ENCODE data around the gene ARMCX2. TPM values are rescaled to one million over a fixed set of nuclear protein-coding genes. Genes with fewer than 3 reads are reported as not detected.

ARMCX2 gene
- total RNA-seq, 1 donor = 0.94 TPM

GRCh38 chrX:101642093-101642492, 17.6 kb downstream of the ARMCX2 start:
- Histone ChIP-seq H3K27me3 (ENCODE audit: insufficient read depth, low read length) (no peaks in the 10 kb centered on the region), H3K4me1 (ENCODE audit: insufficient read depth, low read length) (peaks cover 5% of the 10 kb centered on the region), H3K4me3 (ENCODE audit: low read length) (no peak overlapping the region), H3K9me3 (ENCODE audit: low read depth, low read length) (no peaks in the 10 kb centered on the region)

DNA sequence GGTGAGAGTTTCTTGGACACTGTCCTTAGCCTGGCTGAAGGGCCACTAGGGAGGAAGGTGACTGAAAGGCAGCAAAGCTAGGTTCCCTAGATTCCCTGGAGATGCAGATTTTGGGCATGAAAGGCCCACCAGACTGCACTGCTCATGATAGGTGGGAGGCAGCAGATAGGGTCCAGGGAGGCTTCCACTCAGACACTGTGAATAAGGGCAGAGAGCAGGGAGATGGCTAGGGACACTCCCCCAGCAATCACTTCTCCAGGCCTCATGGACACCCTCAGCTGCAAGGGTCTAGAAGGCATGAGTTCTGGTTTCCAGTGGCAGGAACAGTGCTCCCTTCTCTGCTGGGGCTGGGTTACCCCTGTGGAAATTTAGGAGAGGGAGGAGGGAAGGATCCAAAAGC, 20.1 kb downstream of the ARMCX2 start:
- Histone ChIP-seq H3K9me3 (ENCODE audit: low read depth, low read length) (no peaks in the 10 kb centered on the region), H3K27me3 (ENCODE audit: insufficient read depth, low read length) (no peaks in the 10 kb centered on the region)

DNA sequence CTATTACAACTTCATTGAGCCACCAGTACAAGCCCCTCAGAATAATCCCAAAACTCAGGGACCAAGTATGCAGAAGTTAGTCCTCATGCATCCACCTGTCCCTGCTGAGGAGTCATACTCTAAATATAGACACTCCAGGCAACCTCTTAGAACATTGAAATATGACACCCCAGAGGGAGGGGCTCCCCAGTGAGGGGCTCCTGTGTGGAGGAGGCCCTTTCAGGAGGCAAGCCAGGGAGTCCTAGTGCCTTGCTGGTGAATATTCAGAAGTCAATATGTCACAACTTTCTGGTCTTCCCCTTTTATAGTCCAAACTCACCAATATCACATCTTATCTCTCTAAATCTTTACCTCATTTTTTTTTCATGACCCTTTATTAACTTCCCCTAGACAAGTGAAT, 40.3 kb downstream of the ARMCX2 start:
- Histone ChIP-seq H3K27me3 (ENCODE audit: insufficient read depth, low read length) (no peaks in the 10 kb centered on the region), H3K4me1 (ENCODE audit: insufficient read depth, low read length) (peaks cover 23% of the 10 kb centered on the region), H3K4me3 (ENCODE audit: low read length) (no peak overlapping the region), H3K9me3 (ENCODE audit: low read depth, low read length) (no peaks in the 10 kb centered on the region)

More for the DNA sequence above, 20.1 kb downstream of the ARMCX2 start:
- no peak overlapping the region for H3K4me3 ChIP-seq (ENCODE audit: low read length)
- H3K4me1 ChIP-seq (ENCODE audit: insufficient read depth, low read length) = peaks cover 5% of the 10 kb centered on the region

- peak within 1 kb of the TSS; percentile 61 for H3K4me3 ChIP-seq (ENCODE audit: low read length)
- H3K27me3 ChIP-seq (ENCODE audit: insufficient read depth, low read length) = no peaks in the 10 kb centered on the region
- peaks cover 15% of the 10 kb centered on the region for H3K4me1 ChIP-seq (ENCODE audit: insufficient read depth, low read length)
- no peaks in the 10 kb centered on the region for H3K9me3 ChIP-seq (ENCODE audit: low read depth, low read length)
These were observed 42.1 kb downstream of the ARMCX2 start, which contains the start of gene ARMCX6 for GRCh38 chrX:101617211-101618191. TSS of gene ARMCX6 (minus strand) at chrX:101618000. CDS start at chrX:101616620, 1,380 bp downstream.

DNA sequence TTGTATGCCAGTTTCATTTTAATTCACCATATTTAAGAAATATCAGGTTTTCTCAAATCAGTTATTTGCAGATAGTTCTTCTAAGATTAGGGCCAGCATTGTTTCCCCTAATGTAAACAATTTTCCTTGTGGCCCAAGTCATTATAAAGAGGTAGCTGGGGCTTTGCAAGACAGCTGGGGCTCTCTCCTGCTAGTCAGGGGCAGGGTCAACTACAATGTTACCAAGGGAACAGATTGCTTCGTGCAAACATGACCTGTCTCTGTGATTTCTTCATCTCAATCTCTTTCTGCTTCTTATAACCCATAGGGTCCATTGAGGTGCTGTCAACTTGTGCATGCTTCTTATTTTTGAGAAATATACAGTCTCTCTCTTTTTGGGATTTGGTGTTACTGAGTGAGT, 53.9 kb downstream of the ARMCX2 start:
- no peak overlapping the region for H3K4me3 ChIP-seq (ENCODE audit: low read length)
- no peaks in the 10 kb centered on the region for H3K4me1 ChIP-seq (ENCODE audit: insufficient read depth, low read length)
- no peaks in the 10 kb centered on the region for H3K9me3 ChIP-seq (ENCODE audit: low read depth, low read length)
- no peaks in the 10 kb centered on the region for H3K27me3 ChIP-seq (ENCODE audit: insufficient read depth, low read length)

Other genes starting within 250 kb of the ARMCX2 start
- gene ARMCX4, start 174.4 kb downstream of the ARMCX2 start, total RNA-seq = 5.4 TPM
- gene ARMCX1, start 109.3 kb downstream of the ARMCX2 start, total RNA-seq = 1.9 TPM
- gene ARMCX6, start 41.9 kb downstream of the ARMCX2 start, total RNA-seq = 15.2 TPM
- gene ARMCX3, start 36.7 kb downstream of the ARMCX2 start, total RNA-seq = 22.6 TPM